Measurements from ENCODE around the gene CHD2.

GRCh38 chr15:92951800-92952457 lies 51.8 kb downstream of the CHD2 start:
- no peak for TF ChIP-seq POLR2AphosphoS5 (IDR thresholded peaks at IDR 0.05)
- TF ChIP-seq POLR2A (IDR thresholded peaks at IDR 0.05), result no peak
- no peak for TF ChIP-seq CTCF (IDR thresholded peaks at IDR 0.05)
- no peak for TF ChIP-seq EP300 (IDR thresholded peaks at IDR 0.05)
